Panc1 (cell line): ENCODE results near the gene ZDHHC11B. TPM values are rescaled to one million over a fixed set of nuclear protein-coding genes. Genes with fewer than 3 reads are reported as not detected.
"Not testable (repeated sequence)": the region's sequence is repeated elsewhere in the genome, so short reads cannot be mapped to it uniquely, and the experiment has no call there.

Source experiments
- ATAC-seq: fragments of 200-7000 bp; cut with Tn5 transposase; 2 replicates; pipeline ENCODE4 v1.9.1; 2020; ENCODE audit warnings: mild to moderate bottlenecking, moderate library complexity
- BruUV-seq: library from RNA; stranded (reverse); fragments of 400-500 nt; replicated peaks from 2 replicates; lab custom pipeline; 2021; lab: Mats Ljungman, UMichigan
- CTCF ChIA-PET: fragments of 300-600 bp; sonication (Branson Sonifier 250); formaldehyde crosslinking; loops from one replicate; lab custom pipeline; 2022; ENCODE audit warnings: antibody characterized with exemption; lab: Charles Lee
- POLR2A ChIA-PET: fragments of 300-600 bp; sonication (Branson Sonifier 250); formaldehyde crosslinking; loops from one replicate; lab custom pipeline; 2022; ENCODE audit warnings: antibody characterized with exemption; lab: Charles Lee
- DNase-seq: peaks from one replicate; pipeline ENCODE4 v3.0.0-alpha.2; 2010; ENCODE audit warnings: low read depth, low spot score
- H3K27ac ChIP-seq: 2 replicates; pipeline ENCODE4 v1.5.1; 2011; ENCODE audit warnings: mild to moderate bottlenecking, low read length, inconsistent platforms
- H3K27me3 ChIP-seq: fragments of 200-500 bp; sonication (Bioruptor generic); 2 replicates; pipeline ENCODE4 v1.6.0; 2014; ENCODE audit warnings: low read length, inconsistent platforms; ENCODE audit not compliant: control insufficient read depth, insufficient read depth
- H3K36me3 ChIP-seq: fragments of 200-500 bp; sonication (Bioruptor generic); 2 replicates; pipeline ENCODE4 v1.5.1; 2014; ENCODE audit warnings: inconsistent platforms, mild to moderate bottlenecking, low read length, moderate library complexity; ENCODE audit not compliant: control insufficient read depth, insufficient read depth
- H3K4me1 ChIP-seq: 2 replicates; pipeline ENCODE4 v1.5.1; 2011; ENCODE audit warnings: inconsistent platforms, mild to moderate bottlenecking, low read length, moderate library complexity; ENCODE audit not compliant: control insufficient read depth, insufficient read depth
- H3K4me3 ChIP-seq, 2 experiments: 2 replicates each; pipeline ENCODE4 v1.5.1; 2011 to 2012; ENCODE audit warnings: low read depth in 2 of 2, low read length in 2 of 2, mild to moderate bottlenecking in 2 of 2, inconsistent platforms in 1 of 2, moderate library complexity in 1 of 2
- H3K9me3 ChIP-seq: fragments of 200-500 bp; sonication (Bioruptor generic); 2 replicates; pipeline ENCODE4 v1.5.1; 2014; ENCODE audit warnings: low read depth, mild to moderate bottlenecking, inconsistent platforms, low read length, moderate library complexity; ENCODE audit not compliant: control insufficient read depth, insufficient read depth
- POLR2AphosphoS5 ChIP-seq: IDR thresholded peaks from 2 replicates; pipeline ENCODE4 v1.6.1; 2012; ENCODE audit warnings: mild to moderate bottlenecking, low read depth, low read length, moderate library complexity
- SIN3A ChIP-seq: IDR thresholded peaks from 2 replicates; pipeline ENCODE4 v1.6.1; 2012; ENCODE audit warnings: low read depth, mild to moderate bottlenecking, low read length, moderate library complexity, borderline replicate concordance; ENCODE audit not compliant: insufficient read depth
- TCF7L2 ChIP-seq: IDR thresholded peaks from 2 replicates; pipeline ENCODE4 v1.6.1; 2011; ENCODE audit warnings: mild to moderate bottlenecking, low read depth, low read length, inconsistent platforms
- in situ Hi-C: cut with HindIII; loops from 2 replicates; pipeline ENCODE4 v1.10.0; 2016; ENCODE audit warnings: low sequenced_read_pairs, low pct_unique_long_range_greater_than_20kb
- intact Hi-C: fragments of 100-400 bp; cut with micrococcal nuclease; formaldehyde crosslinking; loops from one replicate; pipeline ENCODE4 v1.10.0; 2022; ENCODE audit not compliant: unreplicated experiment
- total RNA-seq: library from RNA; stranded (reverse); gene quantifications from one replicate; pipeline ENCODE4 v1.2.1, GENCODE V29; 2021; ENCODE audit not compliant: unreplicated experiment
- TF ChIP-seq, protein P1 (sequence below): fragments of 450-650 bp; IDR thresholded peaks from 2 replicates; pipeline ENCODE4 v1.5.1; 2017; ENCODE audit warnings: mild to moderate bottlenecking
- TF ChIP-seq, protein P2 (sequence below), 2 experiments: IDR thresholded peaks; 2 replicates each; pipeline ENCODE4 v1.6.1; 2011 to 2012; ENCODE audit warnings: low read depth in 2 of 2, control low read depth in 1 of 2, low read length in 1 of 2, mild to moderate bottlenecking in 1 of 2, moderate library complexity in 1 of 2; ENCODE audit not compliant: insufficient read depth in 1 of 2

Gene ZDHHC11B
- total RNA-seq, 1 experiment from 2014 or later = 1.4 TPM

DNA sequence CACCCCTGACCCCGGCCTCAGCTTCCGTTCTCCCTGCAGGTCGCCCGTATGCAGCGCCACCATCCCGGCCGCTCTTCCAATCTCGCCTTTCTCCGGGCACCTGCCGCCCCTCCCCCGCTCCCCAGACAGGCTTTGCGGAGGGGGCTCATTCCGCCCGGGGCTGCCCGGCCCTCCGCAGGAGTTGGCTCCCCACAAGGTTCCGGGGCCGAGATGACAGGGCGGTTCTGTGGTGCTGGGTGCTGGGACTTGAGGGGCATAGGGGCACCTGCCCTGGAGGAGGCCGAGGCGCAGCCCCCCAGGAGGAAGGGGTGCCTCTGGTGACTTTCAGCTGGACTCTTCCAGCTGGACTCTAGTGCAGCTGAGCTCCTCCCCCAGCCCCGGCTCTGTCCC, 90.5 kb downstream of the ZDHHC11B start:
- peak overlapping the region; percentile 26 to 41; a peak in 3 of 4 replicates for H3K4me3 ChIP-seq
- H3K4me1 ChIP-seq, POLR2A ChIA-PET, H3K36me3 ChIP-seq, intact Hi-C loops, in situ Hi-C loops, H3K27me3 ChIP-seq, CTCF ChIA-PET, H3K9me3 ChIP-seq, DNase-seq, H3K27ac ChIP-seq, BruUV-seq: not testable (repeated sequence)
- ATAC-seq = peak; percentile 3; the same call in 1 of the 2 replicates

DNA sequence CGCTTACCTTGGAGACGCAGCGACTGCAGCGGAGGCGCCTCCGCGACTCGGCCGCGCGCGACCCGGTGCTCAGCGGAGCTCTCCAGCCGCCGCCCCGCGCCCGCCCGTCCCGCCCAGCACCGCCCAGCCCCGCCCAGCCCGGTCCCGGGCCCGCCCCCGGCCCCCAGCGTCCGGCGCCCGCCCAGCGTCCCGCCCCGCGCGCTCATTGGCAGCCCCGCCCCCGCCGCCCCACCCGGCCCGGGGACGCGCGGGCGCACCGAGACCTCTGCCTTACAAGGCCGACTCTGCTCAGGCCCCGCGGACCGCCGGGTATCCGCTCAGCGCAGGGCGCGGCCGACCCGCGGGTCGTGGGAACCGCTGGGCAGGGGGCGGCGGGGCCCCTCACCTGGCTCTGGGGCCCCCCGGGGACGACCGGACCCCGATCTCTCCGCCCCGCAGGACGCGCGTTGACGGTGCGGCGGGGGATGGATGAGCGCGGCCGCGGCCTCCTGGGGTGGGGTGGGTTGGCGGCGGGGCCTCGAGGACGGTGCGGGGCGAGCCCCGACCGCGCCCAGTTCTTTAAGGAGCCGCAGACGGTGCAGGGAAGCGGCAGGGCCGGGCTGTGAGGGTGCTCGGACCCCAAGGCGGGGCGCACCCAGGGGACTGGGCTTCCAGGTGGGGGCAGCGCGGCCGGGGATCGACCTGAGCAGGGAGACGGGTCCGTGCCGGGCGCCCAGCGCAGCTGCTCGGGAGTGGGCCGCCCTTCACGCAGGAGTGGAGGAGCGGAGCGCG, 91.1 kb downstream of the ZDHHC11B start, which contains the start of gene TPPP:
Gene TPPP, minus strand, starts transcription at position 82 of the 771 bp plus-strand sequence. CDS start 15,292 bp downstream, outside the sequence.
- in situ Hi-C loops, H3K36me3 ChIP-seq, H3K9me3 ChIP-seq, intact Hi-C loops, POLR2A ChIA-PET, DNase-seq, H3K27ac ChIP-seq, BruUV-seq, H3K4me1 ChIP-seq, H3K27me3 ChIP-seq: not testable (repeated sequence)
- CTCF ChIA-PET = interaction anchor here (0.6 kb wide), 1 partner anchor 23 kb away, joined by 7 read pairs; no protein-coding TSS in a partner anchor
- H3K4me3 ChIP-seq = peak within 1 kb of the TSS; percentile 41 to 53
- peak; percentile 83 for ATAC-seq

DNA sequence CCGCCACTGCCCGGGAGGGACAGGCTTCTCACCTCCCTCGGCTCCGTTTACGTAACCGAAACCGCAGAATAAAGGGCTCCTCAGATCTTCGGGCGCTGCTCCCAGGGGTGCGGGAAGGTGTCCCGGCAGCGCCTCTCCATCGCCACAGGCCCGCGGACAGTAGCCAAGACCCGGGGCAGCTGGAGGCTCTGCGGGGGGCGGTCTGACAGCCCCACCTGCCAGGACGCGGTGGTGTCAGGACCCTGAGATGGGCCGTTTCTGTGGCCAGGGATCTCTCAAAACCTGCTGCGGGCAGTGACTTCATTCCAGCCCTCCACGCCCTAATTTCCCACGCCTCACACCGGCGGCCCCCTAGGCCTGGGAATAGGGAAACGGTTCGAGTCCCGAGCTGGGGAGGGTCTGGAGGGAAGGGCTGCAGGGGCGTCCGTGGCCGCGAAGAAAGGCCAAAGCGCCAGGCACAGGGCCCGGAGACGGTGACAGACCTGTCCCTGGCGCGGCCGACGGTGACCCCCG, 91.9 kb downstream of the ZDHHC11B start:
- H3K36me3 ChIP-seq, H3K27me3 ChIP-seq, intact Hi-C loops, H3K9me3 ChIP-seq, in situ Hi-C loops, DNase-seq, POLR2A ChIA-PET, BruUV-seq, H3K27ac ChIP-seq, CTCF ChIA-PET, H3K4me1 ChIP-seq: not testable (repeated sequence)
- H3K4me3 ChIP-seq = peak overlapping the region; percentile 37 to 51
- peak; percentile 32 for ATAC-seq

DNA sequence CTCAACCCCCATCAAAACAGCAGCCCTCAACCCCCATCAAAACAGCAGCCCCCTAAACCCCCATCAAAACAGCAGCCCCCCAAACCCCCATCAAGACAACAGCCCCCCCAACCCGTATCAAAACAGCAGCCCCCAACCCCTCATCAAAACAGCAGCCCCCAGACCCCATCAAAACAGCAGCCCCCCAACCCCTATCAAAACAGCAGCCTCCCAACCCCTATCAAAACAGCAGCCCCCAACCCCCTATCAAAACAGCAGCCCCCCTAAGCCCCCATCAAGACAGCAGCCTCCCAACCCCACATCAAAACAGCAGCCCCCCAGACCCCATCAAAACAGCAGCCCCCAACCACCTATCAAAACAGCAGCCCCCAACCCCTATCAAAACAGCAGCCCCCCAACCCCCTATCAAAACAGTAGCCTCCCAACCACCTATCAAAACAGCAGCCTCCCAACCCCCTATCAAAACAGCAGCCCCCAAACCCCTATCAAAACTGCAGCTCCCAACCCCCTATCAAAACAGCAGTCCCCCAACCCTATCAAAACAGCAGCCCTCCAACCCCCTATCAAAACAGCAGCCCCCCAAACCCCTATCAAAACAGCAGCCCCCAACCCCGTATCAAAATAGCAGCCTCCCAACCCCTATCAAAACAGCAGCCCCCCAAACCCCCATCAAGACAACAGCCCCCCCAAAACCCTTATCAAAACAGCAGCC, 92.6 kb downstream of the ZDHHC11B start:
- Histone ChIP-seq H3K9me3 (no peaks in the 10 kb centered on the region), H3K4me3 (peak overlapping the region; percentile 37 to 51), H3K27ac (no peak overlapping the region), H3K4me1 (no peaks in the 10 kb centered on the region), H3K36me3 (no peaks in the 10 kb centered on the region), H3K27me3 (no peaks in the 10 kb centered on the region)
- intact Hi-C loops = no loop called here
- DNase-seq (no peak), ATAC-seq (no peak)
- BruUV-seq = no TSS peak
- POLR2A ChIA-PET = no interaction called here
- TF ChIP-seq, protein P1, sequence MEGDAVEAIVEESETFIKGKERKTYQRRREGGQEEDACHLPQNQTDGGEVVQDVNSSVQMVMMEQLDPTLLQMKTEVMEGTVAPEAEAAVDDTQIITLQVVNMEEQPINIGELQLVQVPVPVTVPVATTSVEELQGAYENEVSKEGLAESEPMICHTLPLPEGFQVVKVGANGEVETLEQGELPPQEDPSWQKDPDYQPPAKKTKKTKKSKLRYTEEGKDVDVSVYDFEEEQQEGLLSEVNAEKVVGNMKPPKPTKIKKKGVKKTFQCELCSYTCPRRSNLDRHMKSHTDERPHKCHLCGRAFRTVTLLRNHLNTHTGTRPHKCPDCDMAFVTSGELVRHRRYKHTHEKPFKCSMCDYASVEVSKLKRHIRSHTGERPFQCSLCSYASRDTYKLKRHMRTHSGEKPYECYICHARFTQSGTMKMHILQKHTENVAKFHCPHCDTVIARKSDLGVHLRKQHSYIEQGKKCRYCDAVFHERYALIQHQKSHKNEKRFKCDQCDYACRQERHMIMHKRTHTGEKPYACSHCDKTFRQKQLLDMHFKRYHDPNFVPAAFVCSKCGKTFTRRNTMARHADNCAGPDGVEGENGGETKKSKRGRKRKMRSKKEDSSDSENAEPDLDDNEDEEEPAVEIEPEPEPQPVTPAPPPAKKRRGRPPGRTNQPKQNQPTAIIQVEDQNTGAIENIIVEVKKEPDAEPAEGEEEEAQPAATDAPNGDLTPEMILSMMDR = no peak
- TF ChIP-seq, protein P2, sequence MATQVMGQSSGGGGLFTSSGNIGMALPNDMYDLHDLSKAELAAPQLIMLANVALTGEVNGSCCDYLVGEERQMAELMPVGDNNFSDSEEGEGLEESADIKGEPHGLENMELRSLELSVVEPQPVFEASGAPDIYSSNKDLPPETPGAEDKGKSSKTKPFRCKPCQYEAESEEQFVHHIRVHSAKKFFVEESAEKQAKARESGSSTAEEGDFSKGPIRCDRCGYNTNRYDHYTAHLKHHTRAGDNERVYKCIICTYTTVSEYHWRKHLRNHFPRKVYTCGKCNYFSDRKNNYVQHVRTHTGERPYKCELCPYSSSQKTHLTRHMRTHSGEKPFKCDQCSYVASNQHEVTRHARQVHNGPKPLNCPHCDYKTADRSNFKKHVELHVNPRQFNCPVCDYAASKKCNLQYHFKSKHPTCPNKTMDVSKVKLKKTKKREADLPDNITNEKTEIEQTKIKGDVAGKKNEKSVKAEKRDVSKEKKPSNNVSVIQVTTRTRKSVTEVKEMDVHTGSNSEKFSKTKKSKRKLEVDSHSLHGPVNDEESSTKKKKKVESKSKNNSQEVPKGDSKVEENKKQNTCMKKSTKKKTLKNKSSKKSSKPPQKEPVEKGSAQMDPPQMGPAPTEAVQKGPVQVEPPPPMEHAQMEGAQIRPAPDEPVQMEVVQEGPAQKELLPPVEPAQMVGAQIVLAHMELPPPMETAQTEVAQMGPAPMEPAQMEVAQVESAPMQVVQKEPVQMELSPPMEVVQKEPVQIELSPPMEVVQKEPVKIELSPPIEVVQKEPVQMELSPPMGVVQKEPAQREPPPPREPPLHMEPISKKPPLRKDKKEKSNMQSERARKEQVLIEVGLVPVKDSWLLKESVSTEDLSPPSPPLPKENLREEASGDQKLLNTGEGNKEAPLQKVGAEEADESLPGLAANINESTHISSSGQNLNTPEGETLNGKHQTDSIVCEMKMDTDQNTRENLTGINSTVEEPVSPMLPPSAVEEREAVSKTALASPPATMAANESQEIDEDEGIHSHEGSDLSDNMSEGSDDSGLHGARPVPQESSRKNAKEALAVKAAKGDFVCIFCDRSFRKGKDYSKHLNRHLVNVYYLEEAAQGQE (IDR thresholded peaks at IDR 0.05; ENCODE audit: insufficient read depth in 1 of 2, low read depth in 2 of 2, low read length in 1 of 2) = no peak
- TF ChIP-seq SIN3A = no peak
- TF ChIP-seq POLR2AphosphoS5 = no peak
- no peak for TF ChIP-seq TCF7L2
- in situ Hi-C loops = no loop called here
- CTCF ChIA-PET = no interaction called here

DNA sequence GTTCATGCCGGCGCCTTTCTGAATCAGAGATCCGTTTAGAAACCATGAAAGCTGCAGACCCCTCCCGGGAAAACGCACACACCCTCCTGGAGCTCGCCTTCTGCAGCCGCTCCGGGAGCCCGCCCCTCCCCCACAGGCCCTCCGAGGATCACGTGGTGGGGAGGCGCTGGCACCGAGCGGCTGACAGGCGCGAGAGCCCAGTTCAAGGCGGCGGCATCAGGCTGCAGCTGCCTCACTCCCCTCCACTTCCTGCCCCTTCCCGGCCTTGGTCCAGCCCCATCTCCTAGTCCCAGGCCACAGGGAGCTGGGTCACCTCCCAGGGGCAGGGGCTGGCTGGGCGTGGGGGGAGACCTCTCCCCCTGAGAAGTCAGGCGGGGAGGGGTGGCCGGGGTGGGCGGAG, 93.5 kb downstream of the ZDHHC11B start:
- CTCF ChIA-PET, H3K27ac ChIP-seq, POLR2A ChIA-PET, H3K9me3 ChIP-seq, H3K36me3 ChIP-seq, intact Hi-C loops, H3K4me1 ChIP-seq, H3K27me3 ChIP-seq, in situ Hi-C loops, H3K4me3 ChIP-seq, BruUV-seq, DNase-seq: not testable (repeated sequence)
- ATAC-seq = peak; percentile 66
